IPS DF 19.7 (cell line): ENCODE results near the gene ZNF486.
"Not testable (repeated sequence)": the region's sequence is repeated elsewhere in the genome, so short reads cannot be mapped to it uniquely, and the experiment has no call there.

ENCODE experiments used
- DNase-seq: peaks from one replicate; pipeline ENCODE4 v3.0.0-alpha.2; 2013; ENCODE audit warnings: low read depth, low spot score

The ZNF486 gene

DNA sequence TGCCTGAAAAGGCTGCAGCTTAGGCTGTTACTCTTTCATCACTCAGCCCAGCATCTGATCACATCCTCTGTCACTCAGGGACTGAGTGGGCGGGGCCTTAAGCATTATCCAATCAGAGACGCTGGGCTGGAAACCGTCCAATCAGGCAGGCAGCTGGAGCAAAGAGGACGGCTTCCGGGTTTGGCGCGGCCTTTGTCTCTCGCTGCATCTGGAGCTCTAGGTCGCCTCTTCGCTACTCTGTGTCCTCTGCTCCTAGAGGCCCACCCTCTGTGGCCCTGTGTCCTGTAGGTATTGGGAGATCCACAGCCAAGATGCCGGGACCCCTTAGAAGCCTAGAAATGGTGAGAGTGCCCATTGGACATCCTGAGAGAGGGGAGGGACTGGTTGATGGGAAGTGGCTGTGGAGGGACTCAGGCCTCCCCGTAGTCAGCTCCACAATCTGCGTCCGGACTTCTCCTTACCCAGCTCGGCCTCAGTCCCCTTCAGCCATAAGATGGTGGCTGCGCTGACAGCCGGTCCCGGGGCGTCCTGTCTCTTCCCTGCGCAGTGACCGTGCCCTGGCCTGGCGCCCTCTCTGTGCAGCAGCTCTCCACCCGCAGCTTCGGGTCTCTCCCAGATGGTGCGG is at the start of gene ZNF486:
TSS of gene ZNF486 (plus strand) at position 195 of the 625 bp plus-strand sequence. CDS start at position 312, 117 bp downstream.
- DNase-seq = peak; percentile 82

GRCh38 chr19:20118064-20118839 is 48.8 kb upstream of the ZNF486 start:
- DNase-seq = not testable (repeated sequence)

DNA sequence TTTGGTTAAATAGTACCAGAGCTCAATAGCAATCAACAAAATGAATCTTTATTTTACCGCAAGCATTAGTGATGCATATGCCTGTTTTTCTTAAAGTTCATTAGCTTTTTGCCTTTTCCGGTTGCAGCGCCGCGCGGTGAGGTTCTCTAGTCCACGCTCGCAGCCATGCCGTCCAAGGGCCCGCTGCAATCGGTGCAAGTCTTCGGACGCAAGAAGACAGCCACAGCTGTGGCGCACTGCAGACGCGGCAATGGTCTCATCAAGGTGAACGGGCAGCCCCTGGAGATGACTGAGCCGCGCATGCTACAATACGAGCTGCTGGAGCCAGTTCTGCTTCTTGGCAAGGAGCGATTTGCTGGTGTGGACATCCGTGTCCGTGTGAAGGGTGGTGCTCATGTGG is 42.1 kb upstream of the ZNF486 start:
- DNase-seq = no peak

DNA sequence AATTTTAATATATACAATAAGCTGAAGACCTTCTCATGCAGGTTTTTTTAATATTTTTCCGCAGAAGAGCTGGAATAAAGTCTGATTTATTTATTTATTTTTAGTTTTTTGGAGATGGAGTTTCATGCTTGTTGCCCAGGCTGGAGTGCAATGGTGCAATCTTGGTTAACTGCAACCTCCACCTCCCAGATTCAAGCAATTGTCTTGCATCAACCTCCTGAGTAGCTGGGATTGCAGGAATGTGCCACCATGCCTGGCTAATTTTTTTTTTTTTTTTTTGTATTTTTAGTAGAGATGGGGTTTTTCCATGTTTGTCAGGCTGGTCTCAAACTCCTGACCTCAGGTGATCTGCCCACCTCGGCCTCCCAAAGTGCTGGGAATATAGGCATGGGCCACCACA is 34.1 kb upstream of the ZNF486 start:
- DNase-seq = not testable (repeated sequence)

GRCh38 chr19:20137714-20138113 is 29.3 kb upstream of the ZNF486 start:
- not testable (repeated sequence) for DNase-seq

DNA sequence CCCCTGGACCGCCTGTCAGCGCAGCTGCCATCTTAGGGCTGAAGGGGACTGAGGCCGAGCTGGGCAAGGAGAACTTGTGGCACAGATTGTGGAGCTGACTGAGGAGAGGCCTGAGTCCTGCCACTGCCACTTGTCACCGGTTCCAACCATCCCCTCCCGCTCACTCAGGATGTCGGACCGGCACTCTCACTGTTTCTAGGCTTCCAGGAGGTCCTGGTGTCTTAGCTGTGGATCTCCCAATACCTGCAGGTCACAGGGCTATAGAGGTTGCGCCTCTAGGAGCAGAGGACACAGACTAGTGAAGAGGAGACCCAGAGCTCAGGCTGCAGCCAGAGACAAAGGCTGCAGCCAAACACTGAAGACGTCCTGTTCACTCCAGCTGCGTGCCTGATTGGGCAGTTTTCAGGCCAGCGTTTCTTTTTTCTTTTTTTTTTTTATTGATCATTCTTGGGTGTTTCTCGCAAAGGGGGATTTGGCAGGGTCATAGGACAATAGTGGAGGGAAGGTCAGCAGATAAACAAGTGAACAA is 15.3 kb upstream of the ZNF486 start:
- no peak for DNase-seq

GRCh38 chr19:20152506-20152905 is 14.5 kb upstream of the ZNF486 start:
- not testable (repeated sequence) for DNase-seq

DNA sequence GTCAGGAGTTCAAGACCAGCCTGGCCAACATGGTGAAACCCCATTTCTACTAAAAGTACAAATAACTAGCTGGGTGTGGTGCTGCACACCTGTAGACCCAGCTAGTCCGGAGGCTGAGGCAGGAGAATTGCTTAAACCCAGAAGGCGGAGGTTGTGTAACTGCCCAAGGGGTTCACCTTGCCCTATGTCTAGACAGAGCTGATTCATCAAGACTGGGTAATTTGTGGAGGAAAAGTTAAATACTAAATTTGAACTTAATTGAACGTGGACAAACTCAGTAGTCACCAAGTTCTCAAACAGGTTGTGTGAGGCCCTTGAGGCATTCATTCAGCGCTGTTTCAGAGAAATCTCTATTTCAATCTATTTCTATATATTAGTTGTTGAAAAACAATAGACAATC is 13.7 kb upstream of the ZNF486 start:
- no peak for DNase-seq

DNA sequence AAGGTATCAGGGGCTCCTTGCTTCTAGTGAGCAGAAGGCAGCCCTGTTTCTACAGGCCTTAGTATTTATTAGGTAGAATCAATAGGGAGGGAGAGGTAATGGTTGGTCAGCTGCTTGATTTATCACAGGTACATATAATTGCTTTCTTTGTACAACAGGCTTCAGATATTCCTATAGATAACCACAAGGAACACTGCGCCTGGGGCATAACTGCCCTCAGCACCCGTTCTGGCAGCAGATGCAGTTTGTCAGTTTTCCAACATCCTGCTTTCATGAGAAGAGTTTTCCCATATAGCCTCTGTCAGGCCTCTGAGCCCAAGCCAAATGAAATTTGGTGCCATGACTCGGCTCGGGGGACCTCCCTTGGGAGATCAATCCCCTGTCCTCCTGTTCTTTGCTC is 12.4 kb upstream of the ZNF486 start:
- no peak for DNase-seq

GRCh38 chr19:20162821-20163220 is 4.2 kb upstream of the ZNF486 start:
- no peak for DNase-seq

GRCh38 chr19:20164456-20164855 is 2.6 kb upstream of the ZNF486 start:
- no peak for DNase-seq

DNA sequence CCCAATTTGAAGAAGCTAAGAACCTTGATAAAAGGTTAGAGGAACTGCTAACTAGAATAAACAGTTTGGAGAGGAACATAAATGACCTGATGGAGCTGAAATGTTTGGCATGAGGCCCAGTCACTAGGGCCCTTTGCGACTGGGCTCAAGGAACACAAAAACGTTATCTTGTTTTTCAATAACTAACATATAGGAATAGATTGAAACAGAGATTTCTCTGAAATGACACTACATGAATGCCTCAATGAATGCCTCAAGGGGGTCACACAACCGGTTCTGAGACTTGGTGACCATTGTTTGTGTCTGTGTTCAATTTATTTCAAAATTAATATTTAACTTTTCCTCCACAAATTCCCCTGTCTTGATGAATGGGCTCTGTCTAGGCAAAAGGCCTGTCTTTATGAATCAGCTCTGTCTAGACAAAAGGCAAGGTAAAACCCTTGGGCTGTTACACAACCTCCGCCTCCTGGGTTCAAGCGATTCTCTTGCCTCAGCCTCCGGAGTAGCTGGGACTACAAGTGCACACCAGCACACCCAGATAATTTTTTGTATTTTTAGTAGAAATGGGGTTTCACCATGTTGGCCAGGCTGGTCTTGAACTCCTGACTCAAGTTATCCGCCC is 932 bp upstream of the ZNF486 start:
- no peak for DNase-seq

- DNase-seq = no peak
Observed at GRCh38 chr19:20167651-20168122, 673 bp downstream of the ZNF486 start.

- DNase-seq = no peak
Observed at GRCh38 chr19:20171285-20171684, 4.3 kb downstream of the ZNF486 start.

DNA sequence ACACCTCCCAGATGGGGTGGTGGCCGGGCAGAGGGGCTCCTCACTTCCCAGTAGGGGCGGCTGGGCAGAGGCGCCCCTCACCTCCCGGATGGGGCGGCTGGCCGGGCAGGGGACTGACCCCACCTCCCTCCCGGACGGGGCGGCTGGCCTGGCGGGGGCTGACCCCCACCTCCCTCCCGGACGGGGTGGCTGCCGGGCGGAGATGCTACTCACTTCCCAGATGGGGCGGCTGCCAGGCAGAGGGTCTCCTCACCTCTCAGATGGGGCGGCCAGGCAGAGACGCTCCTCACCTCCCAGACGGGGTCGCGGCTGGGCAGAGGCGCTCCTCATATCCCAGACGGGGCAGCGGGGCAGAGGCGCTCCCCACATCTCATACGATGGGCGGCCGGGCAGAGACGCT is 8.8 kb downstream of the ZNF486 start:
- not testable (repeated sequence) for DNase-seq

GRCh38 chr19:20179956-20180355 is 12.9 kb downstream of the ZNF486 start:
- DNase-seq = not testable (repeated sequence)

DNA sequence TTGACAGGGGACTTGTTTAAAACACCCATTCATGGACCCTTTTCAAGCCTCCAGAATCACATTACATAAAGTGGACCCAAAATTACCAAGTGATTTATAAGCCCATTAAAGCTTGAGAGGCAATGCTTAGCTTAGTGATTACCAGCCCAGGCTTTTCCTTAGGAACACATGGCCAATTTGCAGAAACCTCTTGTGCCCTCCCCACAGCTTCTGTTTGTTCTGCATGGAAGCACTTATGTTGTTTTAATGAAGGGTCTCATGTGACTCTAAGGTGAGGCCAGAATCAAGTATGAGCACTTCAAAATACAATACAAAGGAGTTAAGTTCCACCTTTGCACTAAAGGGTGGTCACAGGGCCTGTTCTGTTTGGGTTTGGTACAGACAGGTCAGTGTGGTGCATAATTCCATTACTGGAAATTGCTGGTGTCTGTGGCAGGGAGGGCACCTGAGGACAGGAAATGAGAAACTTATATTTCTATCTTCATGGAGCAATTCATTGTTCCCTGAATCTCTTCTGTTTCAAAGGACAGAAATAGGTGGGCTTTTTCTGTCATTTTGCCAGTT is 15.3 kb downstream of the ZNF486 start:
- no peak for DNase-seq

DNA sequence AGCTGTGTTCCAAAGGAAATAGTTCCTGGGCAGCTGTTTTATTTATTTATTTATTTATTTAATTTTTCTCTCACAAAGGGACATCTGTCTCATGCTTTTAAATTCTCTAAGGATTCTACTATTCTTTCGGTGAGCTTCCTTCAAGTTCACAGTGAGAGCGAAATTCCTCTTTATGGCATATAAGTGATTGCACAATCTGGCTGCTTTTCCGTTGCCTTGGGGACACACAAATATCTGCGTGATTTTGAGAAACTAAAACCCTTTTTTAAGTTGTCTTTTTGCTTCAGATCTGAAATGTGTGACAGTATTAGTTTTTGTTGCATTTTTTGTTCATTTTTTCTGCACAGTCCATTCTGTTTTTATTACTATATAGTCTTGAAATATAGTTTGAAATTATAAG is 19.2 kb downstream of the ZNF486 start:
- no peak for DNase-seq

DNA sequence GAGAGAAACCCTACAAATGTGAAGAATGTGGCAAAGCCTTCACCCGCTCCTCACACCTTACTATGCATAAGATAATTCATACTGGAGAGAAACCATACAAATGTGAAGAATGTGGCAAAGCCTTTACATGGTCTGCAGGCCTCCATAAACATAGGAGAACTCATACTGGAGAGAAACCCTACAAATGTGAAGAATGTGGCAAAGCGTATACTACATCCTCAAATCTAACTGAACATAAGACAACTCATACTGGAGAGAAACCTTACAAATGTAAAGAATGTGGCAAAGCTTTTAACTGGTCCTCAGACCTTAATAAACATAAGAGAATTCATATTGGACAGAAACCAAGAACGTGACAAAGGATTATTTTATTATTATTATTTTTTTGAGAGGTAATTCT is 30.7 kb downstream of the ZNF486 start:
- no peak for DNase-seq

DNA sequence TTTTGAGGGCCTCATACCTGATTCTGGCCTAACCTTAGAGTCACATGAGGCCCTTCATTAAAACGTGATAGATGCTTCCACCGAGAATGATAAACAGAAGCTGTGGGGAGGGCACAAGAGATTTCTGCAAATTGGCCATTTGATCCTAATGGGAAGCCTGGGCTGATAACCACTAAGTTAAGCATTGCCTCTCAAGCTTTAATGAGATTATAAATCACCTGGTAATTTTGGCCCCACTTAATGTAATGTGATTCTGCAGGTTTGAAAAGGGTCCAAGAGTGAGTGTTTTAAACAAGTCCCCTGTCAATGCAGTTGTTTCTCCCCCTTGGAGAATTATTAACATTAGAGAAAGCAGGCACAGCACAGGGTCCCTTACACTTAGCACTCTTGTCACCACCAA is 42.0 kb downstream of the ZNF486 start:
- no peak for DNase-seq

GRCh38 chr19:20214366-20214765 is 47.4 kb downstream of the ZNF486 start:
- DNase-seq = not testable (repeated sequence)

DNA sequence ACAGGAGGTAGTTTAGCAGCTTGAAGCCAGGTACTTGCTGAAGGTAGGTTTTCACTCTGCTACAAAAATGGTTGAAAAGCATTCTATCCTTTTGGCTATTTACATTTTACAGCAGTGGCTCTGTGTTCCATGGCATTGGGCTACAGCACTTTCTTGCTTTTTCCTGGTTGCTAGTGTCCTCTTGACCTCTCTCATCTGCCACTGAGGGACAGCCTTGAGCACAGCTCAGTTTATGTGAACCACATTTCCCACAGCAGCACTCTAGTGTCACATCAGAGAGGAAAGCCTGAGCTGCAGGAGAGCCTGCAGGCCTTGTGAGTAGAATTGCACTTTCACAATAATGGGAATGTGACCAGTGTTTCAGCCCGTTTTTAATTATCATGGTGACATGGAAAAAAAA is 54.6 kb downstream of the ZNF486 start:
- DNase-seq = not testable (repeated sequence)
